ENCODE measurements around the gene MRPS18A. TPM values are rescaled to one million over a fixed set of nuclear protein-coding genes. Genes with fewer than 3 reads are reported as not detected.

MRPS18A gene
- total and polyA plus RNA-seq, 2 of the 13 experiments (the other 11 are each of a cell fraction or from before 2014, with no cell fraction given): 87.8 to 89.1 TPM

- peak; percentile 94; the same call in 1 of the 2 replicates for TF ChIP-seq ZNF292 (CRISPR knock-in tag; IDR thresholded peaks at IDR 0.05; ENCODE audit: borderline replicate concordance, low read depth)
- no peak for TF ChIP-seq PRPF4 (IDR thresholded peaks at IDR 0.05; ENCODE audit: low read depth, low read length, poor library complexity, severe bottlenecking)
- 0 out of 2 replicates have a peak, but pooled peaks have one; percentile 0 for TF ChIP-seq BCL3 (CRISPR knock-in tag; IDR thresholded peaks at IDR 0.05)
- no peak for TF ChIP-seq ZFP1 (CRISPR knock-in tag; IDR thresholded peaks at IDR 0.05)
- TF ChIP-seq THRA (CRISPR knock-in tag; IDR thresholded peaks at IDR 0.05; ENCODE audit: borderline replicate concordance): no peak; the same call in 1 of the 2 replicates
- no peak for TF ChIP-seq RORA (CRISPR knock-in tag; IDR thresholded peaks at IDR 0.05)
- no peak for TF ChIP-seq TCF7 (IDR thresholded peaks at IDR 0.05; ENCODE audit: low read depth)
- TF ChIP-seq KAT7 (CRISPR knock-in tag; IDR thresholded peaks at IDR 0.05; ENCODE audit: borderline replicate concordance): no peak
- no peak for TF ChIP-seq REST (IDR thresholded peaks at IDR 0.05; ENCODE audit: borderline replicate concordance in 1 of 2, low read depth in 1 of 2, low read length in 2 of 2)
- TF ChIP-seq ZNF780A (CRISPR knock-in tag; IDR thresholded peaks at IDR 0.05): no peak
- no peak for TF ChIP-seq SMAD3 (CRISPR knock-in tag; IDR thresholded peaks at IDR 0.05)
- peak; percentile 17 for TF ChIP-seq IKZF4 (CRISPR knock-in tag; IDR thresholded peaks at IDR 0.05; ENCODE audit: borderline replicate concordance, low read depth, not compliant biosample characterization)
- no peak for TF ChIP-seq ZNF670 (CRISPR knock-in tag; IDR thresholded peaks at IDR 0.05; ENCODE audit: borderline replicate concordance)
- TF ChIP-seq MED1 (CRISPR knock-in tag; IDR thresholded peaks at IDR 0.05): peak; percentile 74
- TF ChIP-seq MXD3 (CRISPR knock-in tag; IDR thresholded peaks at IDR 0.05): 0 out of 2 replicates have a peak, but pooled peaks have one; percentile 21
- 0 out of 2 replicates have a peak, but pooled peaks have one; percentile 10 for TF ChIP-seq TFE3 (CRISPR knock-in tag; IDR thresholded peaks at IDR 0.05)
- peak; percentile 46; the same call in 1 of the 2 replicates for TF ChIP-seq HOXA3 (CRISPR knock-in tag; IDR thresholded peaks at IDR 0.05)
- TF ChIP-seq ZNF770 (CRISPR knock-in tag; IDR thresholded peaks at IDR 0.05): no peak
Measured at GRCh38 chr6:43736211-43736786, 48.7 kb upstream of the MRPS18A start (continued).

Data from HepG2 (cell line).